IMR-90 (cell line): ENCODE results near the gene CHD2. TPM values are rescaled to one million over a fixed set of nuclear protein-coding genes. Genes with fewer than 3 reads are reported as not detected.

Source experiments
- ATAC-seq: fragments of 200-7000 bp; cut with Tn5 transposase; 2 replicates; pipeline ENCODE4 v1.9.1; 2020; ENCODE audit warnings: low read depth, mild to moderate bottlenecking, moderate library complexity
- BruUV-seq: library from RNA; stranded (reverse); fragments of 400-500 nt; replicated peaks from 2 replicates; lab custom pipeline; 2021; lab: Mats Ljungman, UMichigan
- CTCF ChIA-PET: fragments of 300-600 bp; formaldehyde crosslinking; extraction: SDS; loops from one replicate; lab custom pipeline; 2021; ENCODE audit warnings: antibody characterized with exemption; lab: Yijun Ruan, JAX
- POLR2A ChIA-PET: fragments of 300-600 bp; sonication (Branson Sonifier 250); formaldehyde crosslinking; loops from one replicate; lab custom pipeline; 2022; ENCODE audit warnings: antibody characterized with exemption; ENCODE audit not compliant: unreplicated experiment; lab: Charles Lee
- DNase-seq: peaks from one replicate; pipeline ENCODE4 v3.0.0; 2013
- H2AFZ ChIP-seq: replicated peaks from 2 replicates; pipeline ENCODE3; 2013; ENCODE audit warnings: low read length, mild to moderate bottlenecking; ENCODE audit not compliant: poor library complexity
- H2AK5ac ChIP-seq: 2 replicates; pipeline ENCODE4 v1.6.1; 2013; ENCODE audit warnings: low read depth, low read length, inconsistent platforms
- H2AK9ac ChIP-seq: replicated peaks from 2 replicates; pipeline ENCODE3; 2013; ENCODE audit warnings: mild to moderate bottlenecking, low read depth, low read length, moderate library complexity; ENCODE audit not compliant: poor library complexity
- H2BK120ac ChIP-seq: 2 replicates; pipeline ENCODE4 v1.6.1; 2013; ENCODE audit warnings: low read depth, low read length, inconsistent platforms
- H2BK15ac ChIP-seq: 3 replicates; pipeline ENCODE4 v1.6.1; 2013; ENCODE audit warnings: low read depth, low read length, inconsistent platforms
- H2BK20ac ChIP-seq: 2 replicates; pipeline ENCODE4 v1.6.1; 2013; ENCODE audit warnings: low read depth, mild to moderate bottlenecking, inconsistent platforms, low read length, moderate library complexity
- H2BK5ac ChIP-seq: 2 replicates; pipeline ENCODE4 v1.6.1; 2013; ENCODE audit warnings: mild to moderate bottlenecking, low read depth, low read length, inconsistent platforms; ENCODE audit not compliant: poor library complexity, severe bottlenecking
- H3K14ac ChIP-seq: replicated peaks from 2 replicates; pipeline ENCODE4 v1.6.1; 2013; ENCODE audit warnings: low read depth, low read length, inconsistent platforms
- H3K18ac ChIP-seq: 2 replicates; pipeline ENCODE4 v1.6.1; 2013; ENCODE audit warnings: low read depth, low read length, control low read depth
- H3K23ac ChIP-seq: 2 replicates; pipeline ENCODE4 v1.6.1; 2013; ENCODE audit warnings: low read depth, low read length, inconsistent platforms
- H3K27ac ChIP-seq: 2 replicates; pipeline ENCODE4 v1.5.1; 2013; ENCODE audit warnings: mild to moderate bottlenecking, control low read depth, low read length; ENCODE audit not compliant: insufficient read depth
- H3K27me3 ChIP-seq: 2 replicates; pipeline ENCODE4 v1.6.1; 2013; ENCODE audit warnings: low read length; ENCODE audit not compliant: control insufficient read depth, insufficient read depth
- H3K36me3 ChIP-seq: 2 replicates; pipeline ENCODE4 v1.6.1; 2013; ENCODE audit warnings: low read length, mixed read lengths; ENCODE audit not compliant: control insufficient read depth, insufficient read depth
- H3K4ac ChIP-seq: 2 replicates; pipeline ENCODE4 v1.6.1; 2013; ENCODE audit warnings: low read depth, low read length, inconsistent platforms
- H3K4me1 ChIP-seq: 2 replicates; pipeline ENCODE4 v1.6.1; 2013; ENCODE audit warnings: low read length, mixed read lengths; ENCODE audit not compliant: control insufficient read depth, insufficient read depth
- H3K4me2 ChIP-seq: 2 replicates; pipeline ENCODE4 v1.6.1; 2013; ENCODE audit warnings: low read depth, mild to moderate bottlenecking, control low read depth, low read length, moderate library complexity
- H3K4me3 ChIP-seq: 2 replicates; pipeline ENCODE4 v1.5.1; 2013; ENCODE audit warnings: low read depth, mild to moderate bottlenecking, control low read depth, low read length, moderate library complexity; ENCODE audit not compliant: insufficient read depth
- H3K56ac ChIP-seq: 2 replicates; pipeline ENCODE4 v1.6.1; 2013; ENCODE audit warnings: low read length, inconsistent platforms; ENCODE audit not compliant: insufficient read depth; ENCODE audit errors: extremely low read depth
- H3K79me1 ChIP-seq, 2 experiments: 2 replicates each; pipeline ENCODE4 v1.6.1; 2013; ENCODE audit warnings: low read length in 2 of 2, inconsistent platforms in 1 of 2, low read depth in 1 of 2
- H3K9ac ChIP-seq: 2 replicates; pipeline ENCODE4 v1.6.1; 2013; ENCODE audit warnings: low read depth, low read length, control low read depth
- H3K9me1 ChIP-seq: 2 replicates; pipeline ENCODE4 v1.6.1; 2013; ENCODE audit warnings: low read length, inconsistent platforms; ENCODE audit not compliant: insufficient read depth
- H3K9me3 ChIP-seq: 2 replicates; pipeline ENCODE4 v1.6.1; 2013; ENCODE audit warnings: low read length; ENCODE audit not compliant: control insufficient read depth, insufficient read depth
- H4K20me1 ChIP-seq: 2 replicates; pipeline ENCODE4 v1.6.1; 2013; ENCODE audit warnings: low read length, inconsistent platforms; ENCODE audit not compliant: insufficient read depth
- H4K5ac ChIP-seq: 2 replicates; pipeline ENCODE4 v1.6.1; 2013; ENCODE audit warnings: mild to moderate bottlenecking, low read depth, low read length, control low read depth
- H4K8ac ChIP-seq, 2 experiments: 2 replicates each; pipeline ENCODE4 v1.6.1; 2013; ENCODE audit warnings: low read depth in 2 of 2, low read length in 2 of 2, control low read depth in 1 of 2, inconsistent platforms in 1 of 2
- H4K91ac ChIP-seq: 2 replicates; pipeline ENCODE4 v1.6.1; 2013; ENCODE audit warnings: low read depth, low read length, inconsistent platforms; ENCODE audit not compliant: insufficient read depth
- BHLHE40 ChIP-seq: fragments of 150-350 bp; IDR thresholded peaks from 2 replicates; pipeline ENCODE4 v1.6.1; 2016; ENCODE audit warnings: mild to moderate bottlenecking, low read depth, low read length
- POLR2A ChIP-seq: IDR thresholded peaks from 2 replicates; pipeline ENCODE4 v1.6.1; 2012; ENCODE audit warnings: mild to moderate bottlenecking, low read depth, low read length
- WGBS, 2 experiments: methylation state at CpG; one replicate each; pipeline versions ENCODE4 v1.1.5 to v1.1.7; 2013; ENCODE audit warnings: missing lambda C conversion rate in 2 of 2; ENCODE audit not compliant: insufficient read length in 1 of 2; ENCODE audit errors: extremely low coverage in 2 of 2; 5-methylcytosine and 5-hydroxymethylcytosine counted together
- dilution Hi-C: fragments of 300-500 bp; cut with HindIII; formaldehyde crosslinking; loops from one replicate; pipeline ENCODE4 v1.14.3; 2018; ENCODE audit warnings: low sequenced_read_pairs; ENCODE audit not compliant: unreplicated experiment
- in situ Hi-C: fragments of 300-500 bp; cut with MboI; formaldehyde crosslinking; loops from 3 replicates; pipeline ENCODE4 v1.14.3; 2019; ENCODE audit warnings: low sequenced_read_pairs, inconsistent platforms, mixed read lengths
- intact Hi-C: fragments of 100-400 bp; cut with micrococcal nuclease; formaldehyde crosslinking; loops from 2 replicates; pipeline ENCODE4 v1.10.0; 2022
- polyA plus RNA-seq, 3 experiments: library from polyadenylated mRNA; depleted of rRNA; stranded (reverse); fragments of >200 nt; gene quantifications; 2 replicates each; pipeline ENCODE4 v1.2.3, GENCODE V29; 2012; ENCODE audit warnings: low replicate concordance in 1 of 3
- total RNA-seq: library from RNA; depleted of rRNA; stranded (reverse); fragments of >200 nt; gene quantifications from 2 replicates; pipeline ENCODE4 v1.2.3, GENCODE V29; 2012
- TF ChIP-seq, protein P1 (sequence below): fragments of 150-350 bp; IDR thresholded peaks from 2 replicates; pipeline ENCODE4 v1.6.1; 2017; ENCODE audit warnings: mild to moderate bottlenecking, antibody characterized with exemption, low read length, low read depth
- TF ChIP-seq, protein P2 (sequence below): fragments of 150-350 bp; IDR thresholded peaks from 2 replicates; pipeline ENCODE4 v1.6.1; 2016; ENCODE audit warnings: low read depth, mild to moderate bottlenecking, low read length, moderate library complexity, borderline replicate concordance

Gene CHD2
- total and polyA plus RNA-seq, 2 of the 4 experiments (the other 2 are of a cell fraction), result 44.9 to 64.7 TPM

DNA sequence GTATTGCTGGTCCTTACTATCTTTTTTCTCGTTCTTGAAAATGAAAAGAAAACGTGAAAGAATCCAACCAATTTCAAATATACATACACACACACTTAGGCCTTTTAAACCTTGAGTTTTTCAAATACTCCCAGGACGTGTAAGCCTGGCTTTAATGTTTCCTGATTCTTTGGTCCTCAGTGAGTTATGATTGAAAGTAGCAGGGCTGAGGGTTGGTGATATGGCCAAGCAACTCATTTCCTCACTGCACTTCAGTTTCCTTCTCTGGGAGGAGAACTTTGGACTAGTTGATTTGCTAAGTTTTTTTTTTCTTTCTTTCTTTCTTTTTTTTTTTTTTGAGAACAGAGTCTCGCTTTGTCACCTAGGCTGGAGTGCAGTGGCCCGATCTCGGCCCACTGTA, 34.6 kb downstream of the CHD2 start:
- H4K8ac ChIP-seq, result no peak overlapping the region
- H2BK15ac ChIP-seq, result no peak overlapping the region
- H3K4ac ChIP-seq, result no peak overlapping the region
- H3K27ac ChIP-seq, result no peak overlapping the region
- ATAC-seq, result no peak
- H2AK5ac ChIP-seq, result no peak overlapping the region
- H4K20me1 ChIP-seq, result peaks cover 21% of the 10 kb centered on the region
- no peak overlapping the region for H3K18ac ChIP-seq
- TF ChIP-seq BHLHE40 (no peak), POLR2A (no peak)
- TF ChIP-seq, protein P1, sequence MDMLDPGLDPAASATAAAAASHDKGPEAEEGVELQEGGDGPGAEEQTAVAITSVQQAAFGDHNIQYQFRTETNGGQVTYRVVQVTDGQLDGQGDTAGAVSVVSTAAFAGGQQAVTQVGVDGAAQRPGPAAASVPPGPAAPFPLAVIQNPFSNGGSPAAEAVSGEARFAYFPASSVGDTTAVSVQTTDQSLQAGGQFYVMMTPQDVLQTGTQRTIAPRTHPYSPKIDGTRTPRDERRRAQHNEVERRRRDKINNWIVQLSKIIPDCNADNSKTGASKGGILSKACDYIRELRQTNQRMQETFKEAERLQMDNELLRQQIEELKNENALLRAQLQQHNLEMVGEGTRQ, result no peak
- TF ChIP-seq, protein P2, sequence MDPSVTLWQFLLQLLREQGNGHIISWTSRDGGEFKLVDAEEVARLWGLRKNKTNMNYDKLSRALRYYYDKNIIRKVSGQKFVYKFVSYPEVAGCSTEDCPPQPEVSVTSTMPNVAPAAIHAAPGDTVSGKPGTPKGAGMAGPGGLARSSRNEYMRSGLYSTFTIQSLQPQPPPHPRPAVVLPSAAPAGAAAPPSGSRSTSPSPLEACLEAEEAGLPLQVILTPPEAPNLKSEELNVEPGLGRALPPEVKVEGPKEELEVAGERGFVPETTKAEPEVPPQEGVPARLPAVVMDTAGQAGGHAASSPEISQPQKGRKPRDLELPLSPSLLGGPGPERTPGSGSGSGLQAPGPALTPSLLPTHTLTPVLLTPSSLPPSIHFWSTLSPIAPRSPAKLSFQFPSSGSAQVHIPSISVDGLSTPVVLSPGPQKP, result no peak
- no peak overlapping the region for H3K9ac ChIP-seq
- H3K56ac ChIP-seq, result no peak overlapping the region
- in situ Hi-C loops, result no loop called here
- H2BK5ac ChIP-seq, result no peak overlapping the region
- BruUV-seq, result no TSS peak
- no peak overlapping the region for H3K4me3 ChIP-seq
- no peak overlapping the region for H3K4me2 ChIP-seq
- H3K14ac ChIP-seq, result no peak overlapping the region
- no peaks in the 10 kb centered on the region for H3K27me3 ChIP-seq
- no peak overlapping the region for H4K91ac ChIP-seq
- no peak overlapping the region for H2AFZ ChIP-seq
- ChIA-PET POLR2A (interaction anchor here (0.6 kb wide), 2 partner anchors 132 to 778 kb away, joined by 3 to 22 read pairs; no protein-coding TSS in a partner anchor), CTCF (no interaction called here)
- H2BK20ac ChIP-seq, result no peak overlapping the region
- H3K79me1 ChIP-seq, result peaks cover 40 to 67% of the 10 kb centered on the region in 2 experiments
- peaks cover 7% of the 10 kb centered on the region for H3K4me1 ChIP-seq
- dilution Hi-C loops, result loop anchor here (25.0 kb wide), 1 partner anchor 122 kb away; no protein-coding TSS in a partner anchor
- intact Hi-C loops, result no loop called here
- 95% methylated on average over 4 of the region's 6 CpGs; no CpG with 5 or more reads in 1 of the 2 experiments for WGBS, 2 experiments
- H2BK120ac ChIP-seq, result no peak overlapping the region
- H3K9me3 ChIP-seq, result no peaks in the 10 kb centered on the region
- no peak overlapping the region for H2AK9ac ChIP-seq
- no peak overlapping the region for H4K5ac ChIP-seq
- peaks cover 5% of the 10 kb centered on the region for H3K9me1 ChIP-seq
- H3K36me3 ChIP-seq, result peaks cover 62% of the 10 kb centered on the region
- H3K23ac ChIP-seq, result no peak overlapping the region
- no peak for DNase-seq
